GM21367 (cell line): ENCODE results near the gene CHST10.
"Not testable (repeated sequence)": the region's sequence is repeated elsewhere in the genome, so short reads cannot be mapped to it uniquely, and the experiment has no call there.

Experiments used
- ATAC-seq: cut with Tn5 transposase; IDR thresholded peaks from one replicate; pipeline ENCODE4 v1.9.1; 2021; ENCODE audit not compliant: unreplicated experiment

The CHST10 gene

GRCh38 chr2:100416935-100417710 lies at the start of gene CHST10:
Gene CHST10 (minus strand): TSS chr2:100417668. CDS start chr2:100406675, 10,993 bp downstream.
- peak; percentile 85 for ATAC-seq

- no peak for ATAC-seq
Observed at GRCh38 chr2:100460904-100461530, 43.5 kb upstream of the CHST10 start.

GRCh38 chr2:100456357-100456756 lies 38.9 kb upstream of the CHST10 start:
- not testable (repeated sequence) for ATAC-seq

GRCh38 chr2:100453853-100454252 lies 36.4 kb upstream of the CHST10 start:
- ATAC-seq = no peak

GRCh38 chr2:100451734-100452133 lies 34.3 kb upstream of the CHST10 start:
- no peak for ATAC-seq

- ATAC-seq = no peak
Observed at GRCh38 chr2:100451092-100451491, 33.6 kb upstream of the CHST10 start.

- no peak for ATAC-seq
Observed at GRCh38 chr2:100446696-100447095, 29.2 kb upstream of the CHST10 start.

GRCh38 chr2:100437751-100438150 lies 20.3 kb upstream of the CHST10 start:
- ATAC-seq = no peak

GRCh38 chr2:100429726-100430125 lies 12.3 kb upstream of the CHST10 start:
- ATAC-seq = no peak

GRCh38 chr2:100427627-100428258 lies 10.3 kb upstream of the CHST10 start:
- no peak for ATAC-seq

- no peak for ATAC-seq
Observed at GRCh38 chr2:100427111-100427510, 9.6 kb upstream of the CHST10 start.

GRCh38 chr2:100426384-100426720 lies 8.9 kb upstream of the CHST10 start:
- ATAC-seq = no peak

- no peak for ATAC-seq
Observed at GRCh38 chr2:100425573-100426383, 8.3 kb upstream of the CHST10 start.

- ATAC-seq = no peak
Observed at GRCh38 chr2:100425107-100425506, 7.6 kb upstream of the CHST10 start.

- ATAC-seq = no peak
Observed at GRCh38 chr2:100424277-100424875, 6.9 kb upstream of the CHST10 start.

GRCh38 chr2:100423631-100424030 lies 6.2 kb upstream of the CHST10 start:
- no peak for ATAC-seq

- no peak for ATAC-seq
Observed at GRCh38 chr2:100422320-100423055, 5.0 kb upstream of the CHST10 start.

GRCh38 chr2:100419915-100420314 lies 2.4 kb upstream of the CHST10 start:
- ATAC-seq = no peak

- no peak for ATAC-seq
Observed at GRCh38 chr2:100418406-100418962, 1.0 kb upstream of the CHST10 start.

- no peak for ATAC-seq
Observed at GRCh38 chr2:100417711-100418124, 250 bp upstream of the CHST10 start.
